HL-60 (cell line): ENCODE measurements around the gene ITSN2.

Experiments used
- CTCF ChIP-seq: IDR thresholded peaks from one replicate; pipeline ENCODE4 v1.5.1; 2011; ENCODE audit warnings: low read length, control low read depth, inconsistent platforms; ENCODE audit not compliant: insufficient read depth
- GABPA ChIP-seq: IDR thresholded peaks from 2 replicates; pipeline ENCODE4 v1.6.1; 2012; ENCODE audit warnings: low read depth
- POLR2AphosphoS5 ChIP-seq: IDR thresholded peaks from 2 replicates; pipeline ENCODE4 v1.6.1; 2012; ENCODE audit warnings: low read depth
- REST ChIP-seq: IDR thresholded peaks from 2 replicates; pipeline ENCODE4 v1.6.1; 2012; ENCODE audit warnings: low read depth; ENCODE audit not compliant: insufficient replicate concordance
- SPI1 ChIP-seq: IDR thresholded peaks from 2 replicates; pipeline ENCODE4 v1.6.1; 2012; ENCODE audit warnings: low read depth, mild to moderate bottlenecking, borderline replicate concordance

DNA sequence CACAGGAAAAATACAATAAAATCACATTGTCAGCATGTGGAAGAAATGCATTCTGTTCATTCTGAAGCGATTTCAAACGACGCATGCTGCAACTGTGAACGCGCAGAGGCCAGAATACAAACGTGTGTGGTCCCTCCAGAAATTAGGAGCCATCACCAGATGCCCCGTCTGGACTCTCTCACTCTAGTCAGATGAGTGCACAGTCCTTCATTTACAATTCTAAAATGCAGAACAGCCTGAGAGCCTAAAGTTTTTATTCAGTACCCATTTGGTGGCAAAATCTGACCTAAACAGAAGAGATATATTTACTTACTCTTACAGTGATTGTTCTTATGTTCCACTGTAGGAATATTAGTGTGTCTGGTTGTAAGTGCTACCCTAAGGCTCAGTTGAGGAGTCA, 148.9 kb downstream of the ITSN2 start:
- no peak for TF ChIP-seq CTCF
- no peak for TF ChIP-seq POLR2AphosphoS5
- TF ChIP-seq REST, result no peak
- TF ChIP-seq GABPA, result no peak
- TF ChIP-seq SPI1, result no peak
